CD14-positive monocyte (primary cell): ENCODE measurements around the gene POC1A. TPM values are rescaled to one million over a fixed set of nuclear protein-coding genes. Genes with fewer than 3 reads are reported as not detected.
A peak's percentile ranks its signal among the peaks of the same experiment; 100 is the strongest.

ENCODE experiments used
- DNase-seq, 3 donors: peaks; one replicate each; pipeline ENCODE4 v3.0.0-alpha.2; 2011 to 2022
- H2AFZ ChIP-seq: 2 replicates; pipeline ENCODE4 v1.6.0; 2012; ENCODE audit warnings: mild to moderate bottlenecking, low read depth, low read length, inconsistent platforms; ENCODE audit not compliant: insufficient read depth, poor library complexity, severe bottlenecking
- H3K27ac ChIP-seq, 2 donors: 1 replicate in 1 of 2; 2 replicates in 1 of 2; pipeline ENCODE4 v1.5.1; 2012 to 2013; ENCODE audit warnings: low read length in 2 of 2, control low read depth in 1 of 2, inconsistent platforms in 1 of 2, low read depth in 1 of 2, mild to moderate bottlenecking in 1 of 2
- H3K27me3 ChIP-seq, 2 donors: one replicate each; pipeline versions ENCODE4 v1.6.0 to v1.6.1; 2011 to 2013; ENCODE audit warnings: low read length in 2 of 2; ENCODE audit not compliant: control insufficient read depth in 2 of 2, insufficient read depth in 2 of 2
- H3K36me3 ChIP-seq, 2 donors: replicated peaks in 1 of 2; 1 replicate in 1 of 2; 2 replicates in 1 of 2; pipeline versions ENCODE4 v1.5.1 to v1.6.1; 2012 to 2013; ENCODE audit warnings: low read length in 2 of 2, control low read depth in 1 of 2, inconsistent platforms in 1 of 2, mild to moderate bottlenecking in 1 of 2; ENCODE audit not compliant: insufficient read depth in 2 of 2, control insufficient read depth in 1 of 2
- H3K4me1 ChIP-seq, 2 donors: 1 replicate in 1 of 2; 2 replicates in 1 of 2; pipeline versions ENCODE4 v1.5.1 to v1.6.1; 2012 to 2013; ENCODE audit warnings: low read length in 2 of 2, control low read depth in 1 of 2, inconsistent platforms in 1 of 2, mild to moderate bottlenecking in 1 of 2, moderate library complexity in 1 of 2; ENCODE audit not compliant: insufficient read depth in 2 of 2, control insufficient read depth in 1 of 2
- H3K4me2 ChIP-seq: replicated peaks from 2 replicates; pipeline ENCODE3; 2012; ENCODE audit warnings: low read length, moderate library complexity, mild to moderate bottlenecking; ENCODE audit not compliant: poor library complexity, severe bottlenecking; ENCODE audit errors: extremely low read depth
- H3K4me3 ChIP-seq, 3 experiments: fragments of 200-600 bp in 1 of 3; sonication (generic) in 1 of 3; replicated peaks in 1 of 3; 1 replicate in 2 of 3; 2 replicates in 1 of 3; pipeline ENCODE4 v1.5.1; 2011 to 2013; ENCODE audit warnings: low read length in 3 of 3, mild to moderate bottlenecking in 3 of 3, control low read depth in 2 of 3, low read depth in 2 of 3, inconsistent platforms in 1 of 3, moderate library complexity in 1 of 3
- H3K79me2 ChIP-seq: 2 replicates; pipeline ENCODE4 v1.6.0; 2012; ENCODE audit warnings: mild to moderate bottlenecking, control low read depth, inconsistent platforms, low read length, moderate library complexity; ENCODE audit not compliant: insufficient read depth
- H3K9ac ChIP-seq: 2 replicates; pipeline ENCODE4 v1.6.0; 2017; ENCODE audit warnings: low read length, mild to moderate bottlenecking; ENCODE audit not compliant: insufficient read depth, poor library complexity, severe bottlenecking
- H3K9me3 ChIP-seq, 2 donors: replicated peaks in 1 of 2; 1 replicate in 1 of 2; 2 replicates in 1 of 2; pipeline versions ENCODE4 v1.5.1 to v1.6.1; 2012 to 2013; ENCODE audit warnings: low read length in 2 of 2, control low read depth in 1 of 2; ENCODE audit not compliant: control insufficient read depth in 1 of 2, insufficient read depth in 1 of 2
- H4K20me1 ChIP-seq: 2 replicates; pipeline ENCODE4 v1.6.0; 2012; ENCODE audit warnings: mild to moderate bottlenecking, low read length, control low read depth, moderate library complexity; ENCODE audit not compliant: insufficient read depth
- H3K27ac Mint-ChIP-seq, 7 donors: one replicate each; pipeline ENCODE4 v1.8.0; 2020; ENCODE audit warnings: mild to moderate bottlenecking in 7 of 7, mixed read lengths in 7 of 7, moderate library complexity in 6 of 7, inconsistent platforms in 2 of 7
- H3K27me3 Mint-ChIP-seq, 3 donors: one replicate each; pipeline ENCODE4 v1.8.0; 2021 to 2022; ENCODE audit warnings: low read depth in 3 of 3, mild to moderate bottlenecking in 3 of 3, mixed read lengths in 3 of 3, moderate library complexity in 3 of 3, inconsistent platforms in 1 of 3
- H3K36me3 Mint-ChIP-seq, 2 donors: one replicate each; pipeline ENCODE4 v1.8.0; 2020; ENCODE audit warnings: mixed read lengths in 2 of 2, inconsistent platforms in 1 of 2, mild to moderate bottlenecking in 1 of 2
- H3K4me1 Mint-ChIP-seq: one replicate; pipeline ENCODE4 v1.8.0; 2020; ENCODE audit warnings: mild to moderate bottlenecking, mixed read lengths
- H3K4me3 Mint-ChIP-seq, 2 donors: one replicate each; pipeline ENCODE4 v1.8.0; 2020; ENCODE audit warnings: mild to moderate bottlenecking in 2 of 2, mixed read lengths in 2 of 2, moderate library complexity in 1 of 2
- H3K9me3 Mint-ChIP-seq, 7 donors: one replicate each; pipeline ENCODE4 v1.8.0; 2020 to 2022; ENCODE audit warnings: mixed read lengths in 7 of 7, mild to moderate bottlenecking in 6 of 7, moderate library complexity in 6 of 7, inconsistent platforms in 2 of 7
- CTCF ChIP-seq: fragments of 200-600 bp; IDR thresholded peaks from one replicate; pipeline ENCODE4 v1.8.0; 2022; ENCODE audit warnings: antibody characterized with exemption, mild to moderate bottlenecking
- WGBS: methylation state at CpG from one replicate; pipeline ENCODE4 v1.1.5; 2013; ENCODE audit warnings: missing lambda C conversion rate; ENCODE audit not compliant: insufficient coverage; 5-methylcytosine and 5-hydroxymethylcytosine counted together
- intact Hi-C, 2 donors: fragments of 100-400 bp; cut with micrococcal nuclease; formaldehyde crosslinking; loops; one replicate each; pipeline versions ENCODE4 v1.15.0 to v1.15.1; 2023
- polyA plus RNA-seq, 3 donors: library from polyadenylated mRNA; depleted of rRNA in 1 of 3; unstranded in 2 of 3; stranded (reverse) in 1 of 3; fragments of 300-500 nt in 2 of 3; fragments of >200 nt in 1 of 3; fragmentation: Illumina TruSeq in 2 of 3; gene quantifications; 1 replicate in 2 of 3; 2 replicates in 1 of 3; pipeline ENCODE4 v1.2.3, GENCODE V29; 2012 to 2021

The POC1A gene
- polyA plus RNA-seq, 3 donors, result 1.2 to 2.0 (median 1.5) TPM

- Histone ChIP-seq H3K27me3 (no peaks in the 10 kb centered on the region), H3K79me2 (no peaks in the 10 kb centered on the region), H3K4me2 (no peak overlapping the region), H2AFZ (no peak overlapping the region), H3K4me3 (no peak overlapping the region), H3K4me1 (peaks cover 3 to 10% of the 10 kb centered on the region in 2 donors), H3K9ac (no peak overlapping the region), H3K36me3 (peaks cover 8 to 32% of the 10 kb centered on the region in 2 donors), H3K9me3 (no peaks in the 10 kb centered on the region), H4K20me1 (no peaks in the 10 kb centered on the region), H3K27ac (no peak overlapping the region)
- Mint-ChIP-seq H3K4me1 (peaks cover 9% of the 10 kb centered on the region), H3K36me3 (peaks cover 44 to 82% of the 10 kb centered on the region in 2 donors), H3K27me3 (peaks cover 0 to 3% (median 0%) of the 10 kb centered on the region in 3 donors), H3K4me3 (no peak overlapping the region), H3K27ac (peak overlapping the region in 1 of 7 donors; percentile 66), H3K9me3 (peaks cover 0 to 15% (median 7%) of the 10 kb centered on the region in 7 donors)
- TF ChIP-seq CTCF, result no peak
- DNase-seq, result no peak
- WGBS, result 100% methylated on average over 1 of the region's 2 CpGs
- intact Hi-C loops, result no loop called here
Measured at GRCh38 chr3:52097851-52098507, 56.2 kb downstream of the POC1A start.

- Histone ChIP-seq H3K4me2 (no peak overlapping the region), H3K27me3 (no peaks in the 10 kb centered on the region), H3K4me1 (peaks cover 3 to 10% of the 10 kb centered on the region in 2 donors), H3K4me3 (no peak overlapping the region), H2AFZ (no peak overlapping the region), H3K36me3 (peaks cover 11 to 35% of the 10 kb centered on the region in 2 donors), H4K20me1 (no peaks in the 10 kb centered on the region), H3K9me3 (no peaks in the 10 kb centered on the region), H3K9ac (no peak overlapping the region), H3K79me2 (no peaks in the 10 kb centered on the region), H3K27ac (peak overlapping the region in 1 of 2 donors; percentile 30)
- peaks cover 0 to 3% (median 2%) of the 10 kb centered on the region in 7 donors for H3K9me3 Mint-ChIP-seq
- DNase-seq, result no peak
- intact Hi-C loops, result no loop called here
- H3K4me3 Mint-ChIP-seq, result no peak overlapping the region
- 100% methylated on average over 7 of the region's 8 CpGs for WGBS
- H3K27ac Mint-ChIP-seq, result peak overlapping the region in 1 of 7 donors; percentile 26
- H3K27me3 Mint-ChIP-seq, result peaks cover 0 to 3% (median 0%) of the 10 kb centered on the region in 3 donors
- no peak for TF ChIP-seq CTCF
- H3K4me1 Mint-ChIP-seq, result peaks cover 9% of the 10 kb centered on the region
- peaks cover 41 to 82% of the 10 kb centered on the region in 2 donors for H3K36me3 Mint-ChIP-seq
Measured at GRCh38 chr3:52095990-52096775, 58.0 kb downstream of the POC1A start.
